LNCaP clone FGC (cell line): ENCODE data around the gene CD84.

ENCODE experiments used
- DNase-seq: peaks from one replicate; pipeline ENCODE4 v3.0.0-alpha.2; 2011; ENCODE audit warnings: low read depth
- H3K4me3 ChIP-seq: 2 replicates; pipeline ENCODE4 v1.5.1; 2011; ENCODE audit warnings: mild to moderate bottlenecking, low read depth, low read length, control low read depth
- TF ChIP-seq, protein P1 (sequence below): IDR thresholded peaks from 2 replicates; pipeline ENCODE4 v1.5.1; 2012; ENCODE audit warnings: mild to moderate bottlenecking; ENCODE audit not compliant: control insufficient read depth, insufficient read depth; ENCODE audit errors: extremely low read depth

Gene CD84

DNA sequence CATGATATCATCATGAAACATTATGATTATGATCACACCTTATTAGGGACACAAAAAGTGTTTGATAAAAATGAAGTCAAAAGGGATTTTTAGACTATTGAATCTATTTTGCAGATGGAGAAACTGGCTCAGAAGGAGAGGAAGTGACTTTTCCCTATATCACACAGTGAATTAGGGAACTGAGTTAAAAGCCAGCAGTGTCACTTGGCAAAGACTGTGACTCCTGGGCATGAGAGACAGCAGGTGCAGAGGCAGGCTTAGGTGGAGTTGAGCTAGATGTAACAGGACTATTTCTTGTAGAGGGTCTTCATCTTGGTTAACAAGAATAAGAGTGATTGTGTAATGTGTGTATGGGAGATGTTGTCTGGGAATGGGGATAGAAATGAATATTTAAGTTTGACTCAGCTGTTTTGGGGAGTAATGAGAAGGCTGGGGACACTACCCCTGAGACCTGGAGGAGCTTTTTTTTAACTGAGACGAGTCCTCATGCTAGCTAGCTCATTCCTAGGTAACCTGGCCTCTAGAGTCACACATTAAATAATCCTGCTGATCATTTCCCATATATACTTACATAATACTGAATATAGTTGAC, 1.0 kb upstream of the CD84 start:
- no peak for DNase-seq
- TF ChIP-seq, protein P1, sequence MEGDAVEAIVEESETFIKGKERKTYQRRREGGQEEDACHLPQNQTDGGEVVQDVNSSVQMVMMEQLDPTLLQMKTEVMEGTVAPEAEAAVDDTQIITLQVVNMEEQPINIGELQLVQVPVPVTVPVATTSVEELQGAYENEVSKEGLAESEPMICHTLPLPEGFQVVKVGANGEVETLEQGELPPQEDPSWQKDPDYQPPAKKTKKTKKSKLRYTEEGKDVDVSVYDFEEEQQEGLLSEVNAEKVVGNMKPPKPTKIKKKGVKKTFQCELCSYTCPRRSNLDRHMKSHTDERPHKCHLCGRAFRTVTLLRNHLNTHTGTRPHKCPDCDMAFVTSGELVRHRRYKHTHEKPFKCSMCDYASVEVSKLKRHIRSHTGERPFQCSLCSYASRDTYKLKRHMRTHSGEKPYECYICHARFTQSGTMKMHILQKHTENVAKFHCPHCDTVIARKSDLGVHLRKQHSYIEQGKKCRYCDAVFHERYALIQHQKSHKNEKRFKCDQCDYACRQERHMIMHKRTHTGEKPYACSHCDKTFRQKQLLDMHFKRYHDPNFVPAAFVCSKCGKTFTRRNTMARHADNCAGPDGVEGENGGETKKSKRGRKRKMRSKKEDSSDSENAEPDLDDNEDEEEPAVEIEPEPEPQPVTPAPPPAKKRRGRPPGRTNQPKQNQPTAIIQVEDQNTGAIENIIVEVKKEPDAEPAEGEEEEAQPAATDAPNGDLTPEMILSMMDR, result no peak
- H3K4me3 ChIP-seq, result no peak overlapping the region

DNA sequence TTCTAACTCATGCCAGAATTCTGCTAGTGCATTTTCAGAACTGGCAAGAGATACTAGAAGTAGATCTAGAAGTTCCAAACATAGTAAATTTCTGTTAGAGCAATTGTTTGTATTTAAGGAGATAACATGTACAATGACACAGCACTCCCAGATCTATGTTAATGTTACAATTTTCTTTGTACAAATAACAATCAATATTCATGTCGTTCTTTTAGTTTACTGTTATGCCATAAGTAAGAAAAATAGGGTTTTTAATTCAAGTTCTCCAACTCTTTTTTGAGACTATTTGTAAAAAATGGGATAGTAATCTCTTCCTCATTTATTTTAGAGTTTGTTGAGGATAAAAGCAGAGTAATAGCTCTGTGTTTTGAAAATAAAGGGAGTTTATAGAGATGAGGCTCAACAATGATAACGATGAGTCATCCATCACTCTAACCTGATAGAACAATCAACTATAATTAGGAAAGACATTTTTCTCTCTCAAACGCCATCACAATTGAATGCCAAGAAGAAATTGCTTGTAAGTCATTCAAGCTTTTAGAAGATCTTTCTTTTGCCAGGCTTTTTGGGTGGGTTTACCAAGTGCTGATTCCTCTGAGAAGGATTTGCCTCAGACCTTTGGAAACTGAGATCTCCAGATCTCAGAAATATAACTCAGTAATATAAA, 638 bp downstream of the CD84 start:
- no peak overlapping the region for H3K4me3 ChIP-seq
- TF ChIP-seq, protein P1, result no peak
- DNase-seq, result no peak

DNA sequence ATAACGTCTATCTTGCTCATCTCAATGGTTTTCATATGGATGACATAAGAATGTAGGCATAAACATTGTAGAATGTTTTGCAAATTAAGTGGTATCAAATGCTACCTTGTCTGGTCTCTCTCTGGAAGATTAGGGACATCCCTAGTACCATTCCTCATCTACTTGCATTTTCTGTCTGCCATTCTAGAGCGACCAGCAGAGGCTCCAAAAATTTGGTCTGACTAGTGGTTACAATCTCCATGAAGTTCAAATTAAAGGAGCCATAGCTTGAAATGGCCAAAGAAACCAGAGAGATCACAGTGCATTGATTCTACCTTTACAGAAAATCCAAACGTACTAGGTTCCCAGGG, 1.1 kb downstream of the CD84 start:
- DNase-seq, result no peak
- no peak overlapping the region for H3K4me3 ChIP-seq
- TF ChIP-seq, protein P1, result no peak

DNA sequence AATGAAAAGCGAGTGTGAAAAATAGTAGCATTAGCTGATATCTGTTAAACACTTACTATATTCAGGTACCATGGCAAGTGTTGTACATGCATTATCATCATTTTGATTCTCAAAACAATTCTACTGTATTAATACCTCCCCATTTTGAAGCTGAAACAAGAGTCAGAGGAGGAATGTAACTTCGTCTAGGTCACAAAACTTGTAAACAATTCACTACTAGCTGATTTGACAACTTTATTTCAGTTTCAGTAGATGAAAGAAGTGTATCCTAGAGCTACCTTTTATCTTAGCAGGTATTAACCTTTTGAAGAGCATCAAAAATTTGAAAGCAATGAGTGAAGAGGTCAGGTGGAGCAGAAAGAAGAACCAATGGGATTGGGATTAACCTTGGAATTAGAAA, 1.6 kb downstream of the CD84 start:
- H3K4me3 ChIP-seq, result no peak overlapping the region

DNA sequence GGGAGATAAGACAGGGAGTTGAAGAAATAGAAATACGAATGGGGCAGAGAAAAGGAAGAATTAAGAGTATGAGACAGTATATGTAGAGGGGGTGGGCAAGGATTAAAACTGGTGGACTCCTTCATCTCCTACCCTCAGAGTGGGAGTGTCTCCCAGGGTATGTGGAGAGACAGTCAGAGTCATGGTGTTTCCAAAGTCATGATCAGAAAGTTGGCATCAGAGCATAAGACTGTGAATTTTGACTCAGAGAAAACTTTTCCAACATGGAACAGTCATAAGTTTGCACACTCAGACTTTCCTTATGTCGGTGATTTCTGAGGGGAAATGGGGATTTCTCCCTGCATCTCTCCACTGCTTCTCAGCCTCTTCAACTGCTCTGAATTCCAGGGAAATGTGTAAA, 2.4 kb downstream of the CD84 start:
- TF ChIP-seq, protein P1, result no peak
- H3K4me3 ChIP-seq, result no peak overlapping the region
- DNase-seq, result no peak

More for the DNA sequence above, 1.6 kb downstream of the CD84 start:
- TF ChIP-seq, protein P1, result no peak
- no peak for DNase-seq

DNA sequence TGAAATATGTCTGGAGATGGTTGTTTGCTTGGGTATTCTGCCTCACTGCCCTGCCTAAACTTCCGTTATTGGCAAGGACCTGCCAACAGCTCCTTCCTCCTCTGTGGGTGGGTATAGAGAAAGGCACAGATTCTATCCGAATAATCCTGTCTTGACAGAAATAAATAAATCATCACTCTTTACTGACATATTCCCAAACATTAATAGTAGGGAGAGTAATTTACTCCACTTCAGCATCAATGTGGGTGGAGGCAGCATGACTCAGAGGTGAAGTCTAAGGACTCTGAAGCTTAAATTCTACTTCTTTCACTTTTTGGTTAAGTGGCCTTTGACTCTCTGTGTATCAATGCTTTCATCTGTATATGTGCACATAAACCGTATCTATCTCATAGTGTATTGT, 2.9 kb downstream of the CD84 start:
- no peak overlapping the region for H3K4me3 ChIP-seq
- TF ChIP-seq, protein P1, result no peak
- no peak for DNase-seq
